Activated CD4-positive, alpha-beta memory T cell treated with anti-CD3 and anti-CD28 coated beads for 36 hours (primary cell): ENCODE measurements around the gene ATP6V0D1. TPM values are rescaled to one million over a fixed set of nuclear protein-coding genes. Genes with fewer than 3 reads are reported as not detected.
A peak's percentile ranks its signal among the peaks of the same experiment; 100 is the strongest.

Source experiments
- CTCF ChIA-PET: fragments of 350-600 bp; sonication (Branson Sonifier 250); formaldehyde crosslinking; loops from one replicate; lab custom pipeline; 2021; ENCODE audit warnings: antibody characterized with exemption, inconsistent platforms; lab: Charles Lee
- POLR2A ChIA-PET: fragments of 350-600 bp; sonication (Branson Sonifier 250); formaldehyde crosslinking; loops from one replicate; lab custom pipeline; 2021; ENCODE audit warnings: antibody characterized with exemption; lab: Charles Lee
- DNase-seq: peaks from one replicate; pipeline ENCODE4 v3.0.0-alpha.2; 2020
- H3K27ac Mint-ChIP-seq: one replicate; pipeline ENCODE4 v1.8.0; 2021; ENCODE audit warnings: mixed read lengths
- H3K27me3 Mint-ChIP-seq: one replicate; pipeline ENCODE4 v1.8.0; 2021; ENCODE audit warnings: mixed read lengths
- H3K36me3 Mint-ChIP-seq: one replicate; pipeline ENCODE4 v1.8.0; 2021; ENCODE audit warnings: mixed read lengths
- H3K4me1 Mint-ChIP-seq: one replicate; pipeline ENCODE4 v1.8.0; 2021; ENCODE audit warnings: low read depth, mixed read lengths
- H3K4me3 Mint-ChIP-seq: one replicate; pipeline ENCODE4 v1.8.0; 2021; ENCODE audit warnings: mild to moderate bottlenecking, mixed read lengths
- H3K9me3 Mint-ChIP-seq: one replicate; pipeline ENCODE4 v1.8.0; 2021; ENCODE audit warnings: mixed read lengths
- intact Hi-C: fragments of 100-400 bp; cut with micrococcal nuclease; formaldehyde crosslinking; loops from one replicate; pipeline ENCODE4 v1.15.1; 2023
- total RNA-seq, 2 experiments: library from RNA; stranded (reverse); gene quantifications; one replicate each; pipeline ENCODE4 v1.2.3, GENCODE V29; 2021

ATP6V0D1 gene
- total RNA-seq, 2 experiments from 2014 or later = 25.0 to 26.3 TPM

GRCh38 chr16:67393111-67393787 is 87.7 kb downstream of the ATP6V0D1 start, which contains the start of gene TPPP3:
TPPP3 (minus strand) TSS chr16:67393498; CDS start chr16:67391111, 2,387 bp downstream.
- intact Hi-C loops = no loop called here

GRCh38 chr16:67392301-67393059 is 88.5 kb downstream of the ATP6V0D1 start:
- Mint-ChIP-seq H3K27me3 (peaks cover 26% of the 10 kb centered on the region), H3K9me3 (no peaks in the 10 kb centered on the region), H3K36me3 (no peaks in the 10 kb centered on the region), H3K4me3 (no peak overlapping the region), H3K27ac (no peak overlapping the region), H3K4me1 (peaks cover 5% of the 10 kb centered on the region)
- DNase-seq = no peak
- ChIA-PET CTCF (interaction anchor here (0.9 to 1.4 kb wide), 6 partner anchors 19 to 146 kb away, joined by 3 to 7 read pairs (median 5); partner anchors contain the start of genes FHOD1 and ZDHHC1), POLR2A (no interaction called here)
- intact Hi-C loops = no loop called here

More at GRCh38 chr16:67393111-67393787, 87.7 kb downstream of the ATP6V0D1 start, which contains the start of gene TPPP3:
- no peaks in the 10 kb centered on the region for H3K9me3 Mint-ChIP-seq
- peaks cover 26% of the 10 kb centered on the region for H3K27me3 Mint-ChIP-seq
- H3K4me3 Mint-ChIP-seq = peak within 1 kb of the TSS; percentile 36
- POLR2A ChIA-PET = no interaction called here
- H3K4me1 Mint-ChIP-seq = peaks cover 5% of the 10 kb centered on the region
- peak; percentile 60 for DNase-seq
- H3K27ac Mint-ChIP-seq = no peak within 1 kb of the TSS
- no peaks in the 10 kb centered on the region for H3K36me3 Mint-ChIP-seq
- CTCF ChIA-PET = interaction anchor here (0.6 to 1.7 kb wide), 13 partner anchors 11 to 167 kb away, joined by 3 to 9 read pairs (median 3); partner anchors contain the start of genes FHOD1, SLC9A5 and ZDHHC1

- ChIA-PET CTCF (interaction anchor here (1.0 to 2.0 kb wide), 2 partner anchors 45 to 131 kb away, joined by 4 read pairs; no protein-coding TSS in a partner anchor), POLR2A (interaction anchor here (0.9 to 1.0 kb wide), 2 partner anchors 8 to 21 kb away, joined by 3 to 4 read pairs; no protein-coding TSS in a partner anchor)
- Mint-ChIP-seq H3K36me3 (no peaks in the 10 kb centered on the region), H3K4me1 (peaks cover 5% of the 10 kb centered on the region), H3K9me3 (no peaks in the 10 kb centered on the region), H3K27ac (no peak overlapping the region), H3K4me3 (no peak overlapping the region), H3K27me3 (peaks cover 26% of the 10 kb centered on the region)
- intact Hi-C loops = no loop called here
- no peak for DNase-seq
Observed at GRCh38 chr16:67391424-67392300, 89.3 kb downstream of the ATP6V0D1 start.

GRCh38 chr16:67390816-67391423 is 90.0 kb downstream of the ATP6V0D1 start:
- no peak for DNase-seq
- intact Hi-C loops = no loop called here
- Mint-ChIP-seq H3K27me3 (peaks cover 26% of the 10 kb centered on the region), H3K27ac (no peak overlapping the region), H3K36me3 (no peaks in the 10 kb centered on the region), H3K4me1 (peaks cover 5% of the 10 kb centered on the region), H3K4me3 (no peak overlapping the region), H3K9me3 (no peaks in the 10 kb centered on the region)
- ChIA-PET CTCF (interaction anchor here (1.0 to 2.0 kb wide), 2 partner anchors 44 to 130 kb away, joined by 4 read pairs; no protein-coding TSS in a partner anchor), POLR2A (interaction anchor here (0.9 to 1.0 kb wide), 2 partner anchors 9 to 21 kb away, joined by 3 to 4 read pairs; no protein-coding TSS in a partner anchor)

GRCh38 chr16:67389911-67390815 is 90.8 kb downstream of the ATP6V0D1 start:
- Mint-ChIP-seq H3K9me3 (no peaks in the 10 kb centered on the region), H3K27ac (no peak overlapping the region), H3K4me1 (peaks cover 12% of the 10 kb centered on the region), H3K4me3 (no peak overlapping the region), H3K27me3 (peaks cover 18% of the 10 kb centered on the region), H3K36me3 (no peaks in the 10 kb centered on the region)
- ChIA-PET POLR2A (no interaction called here), CTCF (interaction anchor here (1.0 to 2.0 kb wide), 2 partner anchors 44 to 129 kb away, joined by 4 read pairs; no protein-coding TSS in a partner anchor)
- no peak for DNase-seq
- intact Hi-C loops = no loop called here

GRCh38 chr16:67388591-67388990 is 92.4 kb downstream of the ATP6V0D1 start:
- Mint-ChIP-seq H3K27ac (no peak overlapping the region), H3K27me3 (peaks cover 7% of the 10 kb centered on the region), H3K4me3 (no peak overlapping the region), H3K36me3 (no peaks in the 10 kb centered on the region), H3K4me1 (peaks cover 13% of the 10 kb centered on the region), H3K9me3 (no peaks in the 10 kb centered on the region)
- ChIA-PET POLR2A (no interaction called here), CTCF (interaction anchor here (2.6 kb wide), 1 partner anchor 11 kb away, joined by 9 read pairs; no protein-coding TSS in a partner anchor)
- no peak for DNase-seq
- intact Hi-C loops = no loop called here

- intact Hi-C loops = no loop called here
- H3K4me3 Mint-ChIP-seq = no peak overlapping the region
- DNase-seq = no peak
- H3K27ac Mint-ChIP-seq = no peak overlapping the region
- H3K9me3 Mint-ChIP-seq = no peaks in the 10 kb centered on the region
- H3K36me3 Mint-ChIP-seq = no peaks in the 10 kb centered on the region
- H3K27me3 Mint-ChIP-seq = peaks cover 6% of the 10 kb centered on the region
- peaks cover 13% of the 10 kb centered on the region for H3K4me1 Mint-ChIP-seq
- ChIA-PET POLR2A (interaction anchor here (0.6 kb wide), 1 partner anchor 94 kb away, joined by 4 read pairs; no protein-coding TSS in a partner anchor), CTCF (interaction anchor here (1.7 to 2.6 kb wide), 2 partner anchors 12 to 40 kb away, joined by 4 to 9 read pairs; no protein-coding TSS in a partner anchor)
Observed at GRCh38 chr16:67388191-67388590, 92.8 kb downstream of the ATP6V0D1 start.

Other genes with a start within 250 kb of the ATP6V0D1 start
- 100 to 1,000 TPM in 1 of 2 experiments, 10 to 100 TPM in 1; 96.3 to 111 TPM for gene FHOD1, start 233.7 kb downstream of the ATP6V0D1 start, total RNA-seq
- 1 to 10 TPM; 5.9 to 6.1 TPM for gene SLC9A5, start 232.2 kb downstream of the ATP6V0D1 start, total RNA-seq
- gene PLEKHG4, start 201.6 kb downstream of the ATP6V0D1 start, total RNA-seq = 10 to 100 TPM; 22.7 to 24.6 TPM
- 1 to 10 TPM; 1.2 to 2.5 TPM for gene KCTD19, start 154.4 kb downstream of the ATP6V0D1 start, total RNA-seq
- gene LRRC36, start 154.3 kb downstream of the ATP6V0D1 start, total RNA-seq = under 1 TPM; 0.63 to 1.00 TPM
- not detected for gene TPPP3, start 87.7 kb downstream of the ATP6V0D1 start, total RNA-seq
- under 1 TPM; 0.57 to 0.68 TPM for gene ZDHHC1, start 64.7 kb downstream of the ATP6V0D1 start, total RNA-seq
- gene HSD11B2, start 50.0 kb downstream of the ATP6V0D1 start, total RNA-seq = 1 to 10 TPM in 1 of 2 experiments, under 1 TPM in 1; 0.71 to 1.3 TPM
- not detected for gene AGRP, start 2.4 kb upstream of the ATP6V0D1 start, total RNA-seq
- 10 to 100 TPM; 33.4 to 37.9 TPM for gene RIPOR1, start 47.7 kb upstream of the ATP6V0D1 start, total RNA-seq
- 10 to 100 TPM; 48.9 to 51.5 TPM for gene CTCF, start 81.4 kb upstream of the ATP6V0D1 start, total RNA-seq
- gene CARMIL2, start 164.0 kb upstream of the ATP6V0D1 start, total RNA-seq = 100 to 1,000 TPM; 136 to 151 TPM
- gene ACD, start 179.1 kb upstream of the ATP6V0D1 start, total RNA-seq = 10 to 100 TPM; 63.0 to 63.9 TPM
- gene PARD6A, start 179.8 kb upstream of the ATP6V0D1 start, total RNA-seq = 10 to 100 TPM; 11.2 to 11.5 TPM
- gene ENKD1, start 185.6 kb upstream of the ATP6V0D1 start, total RNA-seq = 10 to 100 TPM in 1 of 2 experiments, 1 to 10 TPM in 1; 9.3 to 10.1 TPM
- 1 to 10 TPM; 2.2 to 2.5 TPM for gene C16orf86, start 185.7 kb upstream of the ATP6V0D1 start, total RNA-seq
- 10 to 100 TPM; 12.6 to 13.7 TPM for gene GFOD2, start 238.2 kb upstream of the ATP6V0D1 start, total RNA-seq